Fibroblast of the aortic adventitia (primary cell): ENCODE data around the gene MLIP. TPM values are rescaled to one million over a fixed set of nuclear protein-coding genes. Genes with fewer than 3 reads are reported as not detected.

Experiments
- DNase-seq: peaks from one replicate; pipeline ENCODE4 v3.0.0-alpha.2; 2010; ENCODE audit warnings: low read depth
- H3K4me3 ChIP-seq: 2 replicates; pipeline ENCODE4 v1.5.1; 2011; ENCODE audit warnings: low read depth, mild to moderate bottlenecking, control low read depth, low read length, moderate library complexity
- CTCF ChIP-seq: IDR thresholded peaks from 2 replicates; pipeline ENCODE4 v1.5.1; 2011; ENCODE audit warnings: mild to moderate bottlenecking, low read length, control low read depth, inconsistent platforms; ENCODE audit not compliant: insufficient read depth
- total RNA-seq: library from RNA; depleted of rRNA; stranded (reverse); fragments of >200 nt; gene quantifications from 2 replicates; pipeline ENCODE4 v1.2.3, GENCODE V29; 2012; ENCODE audit warnings: low replicate concordance

The MLIP gene
- total RNA-seq, 1 donor: not detected

GRCh38 chr6:54291146-54291545, 179.9 kb downstream of the MLIP start:
- no peak overlapping the region for H3K4me3 ChIP-seq
- TF ChIP-seq CTCF: no peak
- peak; percentile 62 for DNase-seq

DNA sequence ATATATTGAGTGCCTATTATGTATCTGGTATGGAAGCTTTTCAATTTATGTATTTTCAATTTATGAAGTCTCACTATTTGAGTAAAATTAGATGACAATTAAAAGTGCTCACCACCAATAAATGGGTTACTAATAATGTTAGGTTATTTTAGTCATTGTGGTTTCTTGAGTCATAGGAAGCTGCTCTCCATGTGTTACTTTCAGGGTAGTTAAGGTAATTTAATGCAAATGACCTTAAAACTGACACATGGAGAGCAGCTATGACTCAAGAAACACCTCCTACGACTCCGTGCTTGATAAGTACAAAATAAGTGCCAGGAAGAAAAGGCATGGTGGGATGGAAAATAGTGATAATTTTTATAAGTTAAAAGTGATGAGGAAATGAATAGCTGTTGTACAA, 180.5 kb downstream of the MLIP start:
- DNase-seq: peak; percentile 25
- no peak overlapping the region for H3K4me3 ChIP-seq
- no peak for TF ChIP-seq CTCF

DNA sequence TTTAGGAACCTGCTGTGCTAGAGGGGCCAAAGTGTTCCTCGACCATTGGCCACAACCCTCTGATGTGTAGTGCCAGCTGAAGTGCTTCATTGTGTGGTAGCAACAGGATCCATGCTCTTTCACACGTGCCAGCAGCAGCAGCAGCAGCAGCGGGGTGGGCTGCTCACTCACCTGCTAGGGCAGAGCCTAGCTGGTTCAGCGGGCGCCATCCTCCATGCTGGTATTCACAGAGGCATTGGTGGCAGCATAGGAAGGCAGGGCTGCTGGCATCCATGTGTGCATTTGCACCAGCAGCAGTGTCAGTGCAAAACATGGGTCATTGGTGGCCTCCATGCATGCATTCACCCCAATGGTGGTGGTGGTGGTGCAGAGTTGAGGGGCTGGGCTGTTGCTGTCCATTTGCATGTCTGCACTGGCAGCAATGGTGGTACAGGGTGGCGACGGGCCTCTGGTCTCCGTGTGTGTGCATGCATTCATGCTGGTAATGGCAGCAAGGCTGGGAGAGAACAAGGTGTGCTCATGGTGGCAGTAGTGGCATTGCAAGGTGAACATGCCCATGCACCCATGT, 183.8 kb downstream of the MLIP start:
- TF ChIP-seq CTCF: no peak
- no peak for DNase-seq

GRCh38 chr6:54299542-54300269, 188.5 kb downstream of the MLIP start:
- H3K4me3 ChIP-seq: no peak overlapping the region
- TF ChIP-seq CTCF: no peak
- DNase-seq: peak; percentile 47

More for the DNA sequence above, 183.8 kb downstream of the MLIP start:
- no peak overlapping the region for H3K4me3 ChIP-seq

- no peak for DNase-seq
- no peak for TF ChIP-seq CTCF
Observed at GRCh38 chr6:54301770-54302169, 190.5 kb downstream of the MLIP start.

DNA sequence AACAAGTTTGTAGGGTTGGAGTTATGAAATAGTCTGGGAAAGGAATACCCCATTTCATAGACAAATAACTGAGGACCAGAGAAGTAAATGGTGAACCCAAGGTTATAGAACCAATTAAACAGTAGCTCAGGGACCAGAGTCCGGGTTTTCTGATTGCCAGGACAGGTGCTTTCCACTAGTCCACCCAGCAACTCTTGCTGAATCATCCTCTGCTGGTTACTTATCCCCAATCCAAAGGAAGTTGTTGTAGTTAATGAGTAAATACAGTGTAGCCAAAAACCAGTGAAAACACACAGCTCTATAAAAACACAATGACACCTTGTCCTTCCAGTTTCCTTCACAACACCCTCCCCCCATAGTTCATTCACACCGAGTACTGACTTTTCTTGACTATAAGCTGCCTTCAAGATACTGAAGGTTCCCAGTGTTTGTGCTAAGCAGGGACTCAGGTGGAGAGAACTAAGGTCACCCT, 196.2 kb downstream of the MLIP start:
- H3K4me3 ChIP-seq: no peak overlapping the region
- TF ChIP-seq CTCF: no peak
- no peak for DNase-seq

More at GRCh38 chr6:54301770-54302169, 190.5 kb downstream of the MLIP start:
- H3K4me3 ChIP-seq: no peak overlapping the region
